ENCODE data around the gene PCDHGB4.

GRCh38 chr5:141439411-141440141 is 52.1 kb downstream of the PCDHGB4 start:
- TF ChIP-seq CTCF (IDR thresholded peaks at IDR 0.05) = no peak
- no peak for TF ChIP-seq POLR2A (IDR thresholded peaks at IDR 0.05)

Measured in uterus (tissue), 2 donors.